K562 (cell line): Measurements from ENCODE around the gene ARF1. TPM values are rescaled to one million over a fixed set of nuclear protein-coding genes. Genes with fewer than 3 reads are reported as not detected.

Source experiments
- GABPA ChIP-seq: fragments of 200-800 bp; sonication (Bioruptor generic); conservative IDR thresholded peaks from 2 replicates; pipeline ENCODE4 v1.6.1; 2016; ENCODE audit warnings: low read depth, missing genetic modification characterization, missing compliant biosample characterization
- HDAC1 ChIP-seq, 2 experiments: fragments of 450-650 bp; IDR thresholded peaks; 2 replicates each; pipeline ENCODE4 v1.6.1; 2016 to 2017; ENCODE audit warnings: inconsistent platforms in 1 of 2, mild to moderate bottlenecking in 1 of 2, moderate library complexity in 1 of 2
- RAD51 ChIP-seq: fragments of 450-650 bp; IDR thresholded peaks from 2 replicates; pipeline ENCODE4 v1.7.1; 2016; ENCODE audit warnings: low read depth, mild to moderate bottlenecking, borderline replicate concordance
- THRB ChIP-seq: fragments of 450-650 bp; formaldehyde crosslinking; conservative IDR thresholded peaks from 2 replicates; pipeline ENCODE4 v1.4.0; 2022; ENCODE audit warnings: mild to moderate bottlenecking, missing genetic modification characterization
- ZBTB43 ChIP-seq: sonication (generic); formaldehyde crosslinking; IDR thresholded peaks from 2 replicates; pipeline ENCODE4 v1.8.0; 2023; ENCODE audit warnings: mild to moderate bottlenecking, missing genetic modification reagents
- ZMIZ1 ChIP-seq, 2 experiments: fragments of 150-350 bp in 1 of 2; IDR thresholded peaks; 2 replicates each; pipeline ENCODE4 v1.6.1; 2012 to 2016; ENCODE audit warnings: low read depth in 2 of 2, low read length in 2 of 2, mild to moderate bottlenecking in 1 of 2, moderate library complexity in 1 of 2
- polyA plus RNA-seq, 8 experiments: library from polyadenylated mRNA; depleted of rRNA in 4 of 8; stranded (reverse) in 5 of 8; unstranded in 3 of 8; fragments of >200 nt; fragmentation: Nextera tagmentation in 2 of 8; fragmentation: Illumina TruSeq in 1 of 8; extraction: Ambion mirVana in 2 of 8; extraction: Trizol in 1 of 8; gene quantifications; 2 replicates each; pipeline versions ENCODE4 v1.2.1 to v1.2.3, GENCODE V29; 2011 to 2014; ENCODE audit warnings: inconsistent platforms in 1 of 8, missing spikeins in 1 of 8
- total RNA-seq, 7 experiments: library from RNA; depleted of rRNA in 6 of 7; stranded (reverse); fragments of >200 nt in 6 of 7; fragmentation: Illumina TruSeq in 2 of 7; extraction: Trizol in 2 of 7; gene quantifications; 2 replicates each; pipeline versions ENCODE4 v1.2.1 to v1.2.3, GENCODE V29; 2011 to 2021; ENCODE audit warnings: low replicate concordance in 1 of 7

ARF1 gene
- total and polyA plus RNA-seq, 9 of the 15 experiments (the other 6 are each of a cell fraction or from before 2014, with no cell fraction given): 69.8 to 593 (median 325) TPM

GRCh38 chr1:228101994-228102790, 19.7 kb downstream of the ARF1 start (continued):
- TF ChIP-seq ZBTB43 (CRISPR knock-in tag) (no peak), GABPA (tag) (no peak), ZMIZ1 (IDR thresholded peaks at IDR 0.05; ENCODE audit: low read depth in 2 of 2, low read length in 2 of 2) (0 out of 4 replicates have a peak, but pooled peaks of 1 of the 2 experiments have one; percentile 11), HDAC1 (IDR thresholded peaks at IDR 0.05) (peak in 1 of 2 experiments; percentile 79; a peak in 2 of 4 replicates), THRB (CRISPR knock-in tag) (0 out of 2 replicates have a peak, but pooled peaks have one; percentile 37), RAD51 (peak; percentile 7; the same call in 1 of the 2 replicates)
